Activated T-cell treated with anti-CD3 and anti-CD28 coated beads, Interleukin-2, amount 50 U/mL, for 72 hours (primary cell): ENCODE data around the gene MPPED1. TPM values are rescaled to one million over a fixed set of nuclear protein-coding genes. Genes with fewer than 3 reads are reported as not detected.
A peak's percentile ranks its signal among the peaks of the same experiment; 100 is the strongest.

Experiments
- ATAC-seq, 2 donors: fragments of 150-1000 bp; cut with Tn5 transposase; replicated peaks in 1 of 2; 2 replicates each; pipeline ENCODE4 v1.10.0; 2021; ENCODE audit warnings: moderate library complexity in 2 of 2, mild to moderate bottlenecking in 1 of 2
- DNase-seq, 2 donors: peaks; one replicate each; pipeline ENCODE4 v3.0.0; 2021 to 2022; ENCODE audit warnings: mixed read lengths in 1 of 2
- H3K27ac Mint-ChIP-seq: one replicate; pipeline ENCODE4 v1.8.0; 2022; ENCODE audit warnings: mild to moderate bottlenecking, moderate library complexity, mixed read lengths
- H3K27me3 Mint-ChIP-seq: one replicate; pipeline ENCODE4 v1.8.0; 2022; ENCODE audit warnings: low read depth, mixed read lengths
- H3K36me3 Mint-ChIP-seq, 2 donors: one replicate each; pipeline ENCODE4 v1.8.0; 2022; ENCODE audit warnings: mixed read lengths in 2 of 2, mild to moderate bottlenecking in 1 of 2; ENCODE audit not compliant: insufficient read depth in 2 of 2
- H3K4me1 Mint-ChIP-seq: one replicate; pipeline ENCODE4 v1.8.0; 2022; ENCODE audit warnings: low read depth, mixed read lengths
- H3K4me3 Mint-ChIP-seq, 2 donors: one replicate each; pipeline ENCODE4 v1.8.0; 2022; ENCODE audit warnings: mild to moderate bottlenecking in 2 of 2, mixed read lengths in 2 of 2, moderate library complexity in 2 of 2
- H3K9me3 Mint-ChIP-seq, 2 donors: one replicate each; pipeline ENCODE4 v1.8.0; 2022; ENCODE audit warnings: mixed read lengths in 2 of 2
- total RNA-seq, 2 donors: library from RNA; stranded (reverse); gene quantifications; one replicate each; pipeline ENCODE4 v1.2.3, GENCODE V29; 2022

Gene MPPED1
- total RNA-seq, 2 donors from 2014 or later, result not detected

DNA sequence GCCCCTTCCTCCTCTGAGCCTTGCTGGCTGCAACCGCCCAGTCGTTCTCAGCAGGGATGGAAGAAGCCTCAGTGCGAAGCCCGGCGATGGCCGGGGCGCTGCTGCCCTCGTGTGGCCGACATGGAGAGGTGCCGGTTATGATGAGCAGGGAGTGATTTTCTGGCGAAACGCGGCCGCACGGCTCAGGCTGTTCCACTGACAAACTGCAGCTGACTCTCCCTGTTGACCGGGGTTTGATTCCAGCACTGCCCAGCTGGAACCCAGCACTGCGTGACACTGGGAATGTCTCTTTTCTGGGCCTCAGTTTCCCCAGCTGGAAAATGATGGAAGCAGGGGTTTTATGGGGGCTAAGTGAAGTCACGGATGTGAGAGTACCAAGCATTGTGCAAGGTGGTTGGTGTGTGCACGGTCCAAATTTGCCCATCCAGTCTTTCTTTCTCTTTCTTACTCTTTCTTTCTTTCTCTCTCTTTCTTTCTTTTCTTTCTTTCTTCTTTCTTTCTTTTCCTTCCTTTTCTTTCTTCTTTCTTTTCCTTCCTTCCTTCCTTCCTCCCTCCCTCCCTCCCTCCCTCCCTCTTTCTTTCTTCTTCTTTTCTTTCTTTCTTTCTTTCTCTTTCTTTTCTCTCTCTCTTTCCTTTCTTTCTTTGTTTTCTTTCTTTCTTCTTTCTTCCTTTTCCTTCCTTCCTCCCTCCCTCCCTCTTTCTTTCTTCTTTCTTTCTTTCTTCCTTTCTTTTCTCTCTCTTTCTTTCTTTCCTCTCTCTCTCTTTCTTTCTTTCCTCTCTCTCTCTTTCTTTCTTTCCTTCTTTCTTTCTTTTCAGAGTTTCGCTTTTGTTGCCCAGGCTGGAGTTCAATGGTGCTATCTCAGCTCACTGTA is 25.8 kb upstream of the MPPED1 start:
- H3K4me1 Mint-ChIP-seq, result no peaks in the 10 kb centered on the region
- H3K36me3 Mint-ChIP-seq, result no peaks in the 10 kb centered on the region
- ATAC-seq (peak; percentile 90 to 93), DNase-seq (peak; percentile 68 to 82)
- H3K9me3 Mint-ChIP-seq, result no peaks in the 10 kb centered on the region
- H3K27me3 Mint-ChIP-seq, result peaks cover 18% of the 10 kb centered on the region
- H3K4me3 Mint-ChIP-seq, result no peak overlapping the region
- no peak overlapping the region for H3K27ac Mint-ChIP-seq

DNA sequence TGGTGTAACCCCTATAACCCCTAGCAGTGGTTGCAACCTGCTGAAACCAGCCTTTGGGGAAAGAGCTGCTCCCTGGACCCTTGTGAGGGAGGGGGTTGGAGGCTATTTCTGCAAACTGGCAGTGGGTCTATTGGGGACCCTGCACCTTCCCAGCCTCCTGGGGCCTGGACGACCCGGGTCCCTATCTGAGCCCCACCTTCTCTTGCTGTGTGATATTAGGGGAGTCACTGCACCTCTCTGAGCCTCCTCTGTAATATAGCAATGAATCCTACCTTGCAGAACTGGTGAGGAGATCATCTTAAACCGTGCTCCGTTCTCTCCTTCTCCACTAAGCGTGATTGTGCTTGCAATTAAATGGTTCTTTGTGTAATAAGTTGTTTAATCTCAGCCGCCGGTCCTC is 24.0 kb upstream of the MPPED1 start:
- Mint-ChIP-seq H3K9me3 (no peaks in the 10 kb centered on the region), H3K27ac (no peak overlapping the region), H3K27me3 (peaks cover 18% of the 10 kb centered on the region), H3K36me3 (no peaks in the 10 kb centered on the region), H3K4me3 (no peak overlapping the region), H3K4me1 (no peaks in the 10 kb centered on the region)
- DNase-seq (no peak), ATAC-seq (no peak)

DNA sequence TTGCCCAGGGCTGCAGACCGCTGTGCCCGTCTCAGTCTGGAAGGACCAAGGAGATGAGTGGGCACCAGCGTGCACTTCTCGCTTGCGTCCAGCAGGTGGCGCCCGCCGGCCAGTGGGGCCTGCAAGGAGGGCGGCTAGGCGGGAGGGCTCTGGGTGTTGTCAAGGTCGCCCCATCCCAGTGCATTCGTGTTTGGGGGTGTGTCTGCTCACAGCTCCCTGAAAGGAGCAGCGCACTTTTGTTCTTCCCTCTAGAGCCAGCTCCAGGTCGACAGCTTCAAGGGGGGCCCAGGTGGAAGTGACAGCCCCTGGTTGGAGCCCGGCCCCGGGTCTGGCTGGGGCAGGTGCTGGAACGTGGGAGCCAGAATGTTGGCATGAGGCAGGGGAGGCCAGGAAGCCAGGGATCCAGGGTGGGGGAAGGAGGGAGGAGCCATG is 23.4 kb upstream of the MPPED1 start:
- H3K9me3 Mint-ChIP-seq, result no peaks in the 10 kb centered on the region
- H3K4me1 Mint-ChIP-seq, result no peaks in the 10 kb centered on the region
- peaks cover 18% of the 10 kb centered on the region for H3K27me3 Mint-ChIP-seq
- no peaks in the 10 kb centered on the region for H3K36me3 Mint-ChIP-seq
- DNase-seq (peak; percentile 74 to 81), ATAC-seq (peak; percentile 66)
- no peak overlapping the region for H3K27ac Mint-ChIP-seq
- H3K4me3 Mint-ChIP-seq, result no peak overlapping the region

DNA sequence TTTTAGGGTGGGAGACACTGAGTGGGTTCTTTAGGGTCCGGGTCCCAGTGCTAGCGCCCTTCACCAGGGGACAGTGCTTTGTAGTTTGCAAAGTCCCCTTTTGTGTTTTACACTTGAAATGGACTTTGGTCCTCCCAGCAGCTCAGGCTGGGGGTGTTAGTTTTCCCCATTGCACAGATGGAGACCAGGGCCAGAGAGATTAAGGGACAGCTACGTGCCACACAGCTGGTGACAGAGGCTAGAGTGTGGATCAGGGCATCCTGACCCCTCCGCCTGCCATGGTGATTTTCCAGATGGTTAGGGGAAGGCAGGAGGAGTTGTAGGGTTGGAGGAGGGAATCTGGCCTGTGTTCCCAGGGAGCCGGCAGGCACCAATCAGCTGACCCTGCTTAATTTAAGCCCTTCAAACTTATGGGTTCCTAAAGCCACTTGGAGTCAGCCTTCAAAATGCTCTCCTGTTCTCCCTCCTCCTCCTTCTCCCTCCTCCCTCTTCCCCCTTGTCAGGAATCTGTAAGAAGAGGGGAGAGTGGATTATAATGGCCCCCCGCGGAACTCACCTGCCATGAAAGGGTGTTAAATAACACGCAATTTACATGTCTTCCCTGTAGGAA is 22.5 kb upstream of the MPPED1 start:
- ATAC-seq, result no peak
- no peaks in the 10 kb centered on the region for H3K9me3 Mint-ChIP-seq
- H3K27me3 Mint-ChIP-seq, result peaks cover 18% of the 10 kb centered on the region
- no peak overlapping the region for H3K27ac Mint-ChIP-seq
- no peak for DNase-seq
- H3K36me3 Mint-ChIP-seq, result no peaks in the 10 kb centered on the region
- no peaks in the 10 kb centered on the region for H3K4me1 Mint-ChIP-seq
- H3K4me3 Mint-ChIP-seq, result no peak overlapping the region

DNA sequence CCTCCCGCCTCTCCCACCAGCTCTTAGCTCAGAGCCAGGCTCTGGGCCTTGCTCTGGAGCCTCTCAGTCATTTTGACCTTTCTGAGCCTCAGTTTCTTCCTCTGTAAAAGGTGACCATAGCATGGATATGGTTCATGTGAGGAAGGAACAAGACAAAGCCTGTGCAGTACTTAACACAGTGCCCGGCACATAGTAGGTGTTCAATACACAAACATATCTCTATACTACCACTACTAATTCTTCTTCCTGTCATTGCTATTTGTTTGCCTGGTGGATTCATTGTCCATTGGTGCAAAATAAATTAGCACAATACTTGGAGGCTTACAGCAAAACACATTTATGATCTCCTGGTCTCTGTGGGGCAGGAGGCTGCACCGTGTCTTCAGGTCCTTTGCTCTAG is 21.6 kb upstream of the MPPED1 start:
- ATAC-seq (no peak), DNase-seq (no peak)
- Mint-ChIP-seq H3K27ac (no peak overlapping the region), H3K27me3 (peaks cover 18% of the 10 kb centered on the region), H3K9me3 (no peaks in the 10 kb centered on the region), H3K4me1 (no peaks in the 10 kb centered on the region), H3K4me3 (no peak overlapping the region), H3K36me3 (no peaks in the 10 kb centered on the region)

DNA sequence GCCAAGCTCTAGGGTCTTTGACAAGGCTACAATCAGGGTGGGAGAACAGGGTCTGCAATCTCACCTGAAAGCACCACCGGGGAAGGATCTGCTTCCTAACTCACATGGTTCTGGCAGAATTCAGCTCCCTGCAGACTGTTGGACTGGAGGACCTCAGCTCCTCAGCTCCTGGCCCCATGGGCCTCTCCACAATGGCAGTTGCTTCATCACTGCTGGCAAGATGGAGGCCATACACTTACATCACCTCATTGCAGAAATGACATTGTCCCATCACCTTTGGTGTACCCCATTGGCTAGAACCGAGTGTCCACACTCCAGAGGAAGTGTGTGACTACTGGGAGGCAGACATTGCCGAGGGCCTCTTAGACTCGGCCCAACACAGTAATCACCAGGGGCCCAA is 20.9 kb upstream of the MPPED1 start:
- H3K9me3 Mint-ChIP-seq, result no peaks in the 10 kb centered on the region
- H3K27me3 Mint-ChIP-seq, result peaks cover 16% of the 10 kb centered on the region
- no peak overlapping the region for H3K27ac Mint-ChIP-seq
- DNase-seq (no peak), ATAC-seq (no peak)
- no peak overlapping the region for H3K4me3 Mint-ChIP-seq
- H3K36me3 Mint-ChIP-seq, result no peaks in the 10 kb centered on the region
- H3K4me1 Mint-ChIP-seq, result no peaks in the 10 kb centered on the region

DNA sequence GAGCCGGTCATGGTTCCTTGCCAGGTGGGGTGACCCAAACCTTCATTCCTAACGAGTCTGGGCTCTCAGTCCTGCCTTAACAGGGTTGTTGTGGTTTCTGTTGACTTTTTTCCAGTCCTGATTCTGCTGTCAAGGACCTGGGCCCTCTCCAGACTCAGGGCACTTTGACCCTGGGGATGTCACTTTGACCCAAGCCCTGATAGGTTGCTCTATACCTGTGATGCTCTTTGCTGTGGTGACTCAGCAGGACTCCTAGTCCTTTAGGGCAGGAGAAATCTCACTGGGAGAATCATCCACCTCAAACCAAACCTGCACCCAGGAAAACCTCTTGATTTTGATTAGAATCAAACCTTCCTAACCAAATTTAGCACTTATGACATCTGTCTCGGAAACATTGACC is 20.5 kb upstream of the MPPED1 start:
- Mint-ChIP-seq H3K27ac (no peak overlapping the region), H3K27me3 (peaks cover 12% of the 10 kb centered on the region), H3K4me1 (no peaks in the 10 kb centered on the region), H3K36me3 (no peaks in the 10 kb centered on the region), H3K4me3 (no peak overlapping the region), H3K9me3 (no peaks in the 10 kb centered on the region)
- ATAC-seq (no peak), DNase-seq (no peak)

DNA sequence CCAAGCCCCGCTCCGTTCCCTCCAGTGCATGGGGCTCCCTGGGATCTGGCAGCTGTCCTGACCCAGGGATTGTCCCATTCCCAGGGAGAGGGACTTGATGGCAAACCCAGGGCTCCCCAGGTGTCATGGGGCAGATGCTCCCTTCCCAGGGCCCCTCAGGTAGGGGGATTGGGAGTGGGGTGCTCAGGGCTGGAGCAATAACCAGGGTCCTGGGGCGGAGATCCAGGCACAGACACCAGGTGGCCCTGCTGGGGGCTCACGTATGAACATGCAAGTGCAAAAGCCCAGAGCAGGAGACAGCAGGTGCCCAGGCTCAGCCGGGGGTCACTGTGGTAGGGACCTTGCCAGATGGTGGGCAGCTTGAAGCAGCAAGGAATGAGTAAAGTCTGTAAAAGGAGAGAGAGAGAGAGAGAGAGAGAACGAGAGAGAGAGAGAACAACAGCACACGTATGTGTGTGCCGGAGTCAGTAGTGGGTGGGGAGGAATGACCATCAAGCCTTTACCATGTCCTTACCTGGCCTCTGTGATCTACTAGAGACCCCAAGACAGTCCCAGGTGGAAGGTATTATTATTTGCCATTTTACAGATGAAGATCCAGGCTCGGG is 19.3 kb upstream of the MPPED1 start:
- H3K4me3 Mint-ChIP-seq, result no peak overlapping the region
- no peak for DNase-seq
- no peaks in the 10 kb centered on the region for H3K4me1 Mint-ChIP-seq
- ATAC-seq, result no peak
- H3K27ac Mint-ChIP-seq, result no peak overlapping the region
- no peaks in the 10 kb centered on the region for H3K36me3 Mint-ChIP-seq
- peaks cover 5% of the 10 kb centered on the region for H3K27me3 Mint-ChIP-seq
- no peaks in the 10 kb centered on the region for H3K9me3 Mint-ChIP-seq

DNA sequence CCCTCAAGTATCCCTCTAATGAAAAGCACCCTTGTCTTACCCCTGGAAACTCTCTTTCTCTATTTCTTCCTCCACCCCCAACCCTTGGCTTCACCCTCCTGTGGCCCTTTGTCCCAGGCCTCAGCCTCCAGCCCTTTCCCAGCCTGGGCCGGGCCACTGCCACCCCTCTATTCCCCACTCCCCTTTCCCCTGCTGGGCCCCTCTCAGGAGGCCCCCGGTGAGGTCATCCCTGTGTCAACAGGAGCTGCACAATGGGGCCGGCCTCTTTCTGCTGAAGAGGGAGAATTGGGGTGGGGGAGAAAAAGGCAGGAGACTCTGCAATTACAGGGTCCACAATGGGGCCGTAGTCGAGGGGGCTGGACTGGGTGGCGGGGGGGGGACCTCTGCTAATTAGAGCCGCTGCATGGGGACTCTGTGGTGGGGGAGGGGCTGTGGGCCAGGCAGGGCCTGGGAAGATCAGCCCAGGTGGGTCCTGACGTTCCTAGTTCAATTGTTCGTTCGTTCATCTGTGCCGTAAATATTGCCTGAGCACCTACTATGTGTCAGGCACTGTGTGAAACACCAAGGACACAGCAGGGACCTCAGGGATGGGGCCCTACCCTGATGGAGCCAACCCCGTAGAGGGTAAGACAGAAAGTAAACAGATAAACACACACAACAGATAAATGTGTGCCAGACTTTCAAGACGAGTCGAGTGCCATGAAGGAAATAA is 18.5 kb upstream of the MPPED1 start:
- Mint-ChIP-seq H3K9me3 (no peaks in the 10 kb centered on the region), H3K4me3 (no peak overlapping the region)

DNA sequence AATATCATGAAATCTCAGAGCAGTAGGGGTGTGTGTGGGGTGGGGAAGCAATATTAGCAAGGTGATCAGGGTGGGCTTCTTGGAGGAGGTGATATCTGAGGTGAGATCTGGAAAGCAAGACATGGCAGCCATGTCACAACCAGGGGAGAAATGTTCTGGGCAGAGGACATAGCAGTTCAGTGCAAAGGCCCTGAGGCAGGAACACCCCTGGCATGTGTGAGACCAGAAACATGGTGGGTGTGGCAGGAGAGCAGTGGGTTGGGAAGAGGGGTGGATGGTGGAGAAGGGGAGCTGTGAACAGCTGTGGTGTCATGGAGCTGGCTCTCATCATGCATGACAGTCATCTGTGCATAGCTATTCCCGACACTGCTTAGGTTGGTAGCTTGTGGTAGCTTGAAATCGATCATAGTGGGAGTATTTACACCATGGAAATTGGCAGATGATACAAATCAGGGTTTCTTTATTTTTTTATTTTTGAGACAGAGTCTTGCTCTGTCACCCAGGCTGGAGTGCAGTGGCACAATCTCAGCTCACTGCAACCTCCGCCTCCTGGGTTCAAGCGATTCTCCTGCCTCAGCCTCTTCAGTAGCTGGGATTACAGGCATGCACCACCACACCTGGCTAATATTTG is 17.9 kb upstream of the MPPED1 start:
- no peak for DNase-seq
- H3K4me1 Mint-ChIP-seq, result no peaks in the 10 kb centered on the region

More for the DNA sequence above, 18.5 kb upstream of the MPPED1 start:
- Mint-ChIP-seq H3K27me3 (peaks cover under 1% of the 10 kb centered on the region), H3K27ac (no peak overlapping the region), H3K36me3 (no peaks in the 10 kb centered on the region), H3K4me1 (no peaks in the 10 kb centered on the region)
- DNase-seq (no peak), ATAC-seq (no peak)

DNA sequence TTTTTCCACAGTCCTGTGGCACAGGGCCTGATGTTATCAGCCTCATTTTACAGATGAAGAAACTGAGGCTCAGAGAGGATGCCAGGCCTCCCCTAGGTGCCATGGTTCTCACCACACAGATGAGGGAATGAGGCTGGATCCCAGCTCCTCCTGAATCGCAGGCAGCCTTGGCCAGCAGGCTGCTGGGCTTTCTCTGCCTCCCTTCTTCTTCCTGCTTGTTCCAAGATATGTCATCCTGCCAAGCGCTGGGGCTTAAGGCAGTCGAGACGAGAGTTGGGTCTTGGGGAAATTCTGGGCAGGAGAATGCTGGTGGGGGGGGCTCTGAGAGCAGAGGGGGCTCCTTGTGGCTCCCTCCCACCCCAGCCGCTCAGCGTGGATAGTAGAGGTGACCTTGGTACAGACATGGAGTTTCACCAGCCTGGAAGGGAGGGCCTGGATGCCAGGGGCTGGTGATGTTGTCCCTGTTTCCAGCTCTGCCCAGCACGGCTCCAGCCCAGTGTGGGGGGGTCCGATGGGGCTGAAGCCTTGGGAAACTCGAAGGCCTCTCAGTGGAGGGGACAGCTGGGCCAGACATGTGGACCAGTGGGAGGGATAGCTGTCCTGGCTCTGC is 16.6 kb upstream of the MPPED1 start:
- ATAC-seq (no peak), DNase-seq (no peak)
- H3K4me3 Mint-ChIP-seq, result no peak overlapping the region
- H3K4me1 Mint-ChIP-seq, result no peaks in the 10 kb centered on the region
- H3K27me3 Mint-ChIP-seq, result peaks cover 9% of the 10 kb centered on the region
- H3K27ac Mint-ChIP-seq, result no peak overlapping the region
- H3K9me3 Mint-ChIP-seq, result no peaks in the 10 kb centered on the region
- H3K36me3 Mint-ChIP-seq, result no peaks in the 10 kb centered on the region

More for the DNA sequence above, 17.9 kb upstream of the MPPED1 start:
- H3K27me3 Mint-ChIP-seq, result peaks cover 7% of the 10 kb centered on the region
- no peaks in the 10 kb centered on the region for H3K36me3 Mint-ChIP-seq
- no peak for ATAC-seq
- H3K9me3 Mint-ChIP-seq, result no peaks in the 10 kb centered on the region
- no peak overlapping the region for H3K27ac Mint-ChIP-seq
- H3K4me3 Mint-ChIP-seq, result no peak overlapping the region

DNA sequence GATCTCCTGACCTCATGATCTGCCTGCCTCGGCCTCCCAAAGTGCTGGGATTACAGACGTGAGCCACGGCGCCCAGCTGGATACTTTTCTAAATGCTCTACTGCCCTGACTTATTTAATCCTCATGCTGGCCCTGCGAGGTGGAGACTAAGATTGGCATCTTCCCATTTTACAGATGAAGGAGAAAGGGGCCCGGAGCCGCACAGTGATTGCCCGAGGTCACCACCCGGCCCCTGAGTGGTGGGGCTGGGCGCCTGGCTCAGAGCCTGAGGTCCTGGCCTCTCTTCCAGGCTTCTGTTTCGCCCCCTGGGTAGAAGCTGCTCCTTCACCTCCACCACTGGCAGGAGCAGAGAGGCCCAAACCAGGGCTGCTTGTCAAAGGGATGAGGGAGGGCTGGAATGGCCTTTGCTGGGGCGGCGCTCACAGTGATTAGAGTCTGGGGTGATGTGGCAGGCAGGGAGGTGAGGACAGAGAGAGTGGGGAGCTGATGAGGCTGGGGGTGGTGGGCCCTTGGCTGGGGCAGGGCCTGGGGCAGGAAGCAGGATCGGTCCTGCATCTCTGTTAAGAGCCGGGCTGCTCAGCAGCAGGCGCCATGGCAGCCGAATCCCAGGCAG is 15.4 kb upstream of the MPPED1 start:
- peaks cover 15% of the 10 kb centered on the region for H3K27me3 Mint-ChIP-seq
- H3K4me1 Mint-ChIP-seq, result no peaks in the 10 kb centered on the region
- no peaks in the 10 kb centered on the region for H3K9me3 Mint-ChIP-seq
- H3K36me3 Mint-ChIP-seq, result no peaks in the 10 kb centered on the region
- no peak overlapping the region for H3K27ac Mint-ChIP-seq
- no peak for ATAC-seq
- no peak overlapping the region for H3K4me3 Mint-ChIP-seq
- DNase-seq, result no peak
